DMS153 treated with DMSO at 0.1 percent for 48 hours (cell line): ENCODE measurements around the gene KPTN.

ENCODE experiments used
- DNase-seq: peaks from one replicate; lab custom pipeline; 2025; ENCODE audit not compliant: unreplicated experiment; lab: John Stamatoyannopoulos, UW

KPTN gene

DNA sequence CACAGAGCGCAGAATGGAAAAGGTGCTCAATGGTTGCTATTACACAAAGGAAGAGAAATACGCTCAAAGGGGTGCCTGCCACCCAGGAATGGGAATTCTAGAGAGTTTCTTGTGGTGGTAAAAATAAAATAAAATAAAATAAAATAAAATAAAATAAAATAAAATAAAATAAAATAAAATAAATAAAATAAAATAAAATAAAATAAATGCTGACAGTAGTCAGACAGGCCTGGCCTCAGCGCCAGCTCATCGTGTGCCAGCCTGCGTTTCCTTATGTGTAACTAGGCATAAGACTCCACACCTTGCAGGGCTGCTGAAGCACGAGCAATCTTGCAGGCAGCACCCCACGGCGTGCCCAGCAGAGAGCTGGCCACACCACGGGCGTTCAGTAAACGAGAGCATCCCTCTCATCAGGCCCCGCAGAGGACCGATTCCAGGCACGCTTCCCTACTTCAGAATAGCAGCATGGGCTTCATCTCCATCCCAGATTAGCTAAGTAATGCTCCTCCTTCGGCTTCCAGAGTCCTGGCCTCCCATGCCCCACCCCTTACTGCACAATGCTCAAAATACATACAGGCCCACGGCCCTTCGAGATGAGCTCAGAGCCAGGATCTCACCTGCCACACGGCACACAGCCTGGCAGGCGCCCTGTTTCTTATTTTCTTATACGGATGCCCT is 25.3 kb upstream of the KPTN start:
- DNase-seq: no peak

- no peak for DNase-seq
These were observed 24.7 kb upstream of the KPTN start for GRCh38 chr19:47508721-47509120.

DNA sequence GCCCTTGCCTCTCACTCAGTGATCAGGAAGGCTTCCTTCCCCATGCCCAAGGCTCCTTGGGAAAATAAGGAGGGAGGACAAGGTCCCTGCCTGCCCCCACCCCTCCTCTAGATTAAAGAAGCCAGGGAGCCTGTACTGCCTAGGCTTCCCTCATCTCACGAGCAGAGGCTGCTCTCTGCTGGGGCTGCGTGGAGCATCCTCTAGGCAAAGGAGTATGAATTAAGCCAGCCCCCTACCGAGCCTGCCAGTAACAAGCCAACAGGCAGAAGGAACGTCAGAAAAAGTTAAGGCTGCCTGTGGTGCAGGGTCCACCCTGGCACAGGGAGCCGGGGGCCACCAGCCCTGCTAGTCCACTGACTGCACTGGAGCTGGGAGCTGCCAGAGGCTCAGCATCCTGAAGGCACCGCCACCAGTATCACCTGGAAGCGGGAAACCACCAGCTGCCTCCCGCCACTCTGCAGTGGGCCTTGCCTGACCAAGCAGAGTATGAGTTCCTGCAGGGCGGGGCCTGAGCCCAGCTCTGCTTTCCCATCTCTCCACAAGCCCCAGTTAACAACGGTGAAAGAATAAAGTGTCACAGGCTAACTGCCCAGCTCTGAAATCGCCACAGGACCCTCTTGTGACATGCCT is 24.0 kb upstream of the KPTN start:
- no peak for DNase-seq

GRCh38 chr19:47507012-47507411 is 23.0 kb upstream of the KPTN start:
- no peak for DNase-seq

DNA sequence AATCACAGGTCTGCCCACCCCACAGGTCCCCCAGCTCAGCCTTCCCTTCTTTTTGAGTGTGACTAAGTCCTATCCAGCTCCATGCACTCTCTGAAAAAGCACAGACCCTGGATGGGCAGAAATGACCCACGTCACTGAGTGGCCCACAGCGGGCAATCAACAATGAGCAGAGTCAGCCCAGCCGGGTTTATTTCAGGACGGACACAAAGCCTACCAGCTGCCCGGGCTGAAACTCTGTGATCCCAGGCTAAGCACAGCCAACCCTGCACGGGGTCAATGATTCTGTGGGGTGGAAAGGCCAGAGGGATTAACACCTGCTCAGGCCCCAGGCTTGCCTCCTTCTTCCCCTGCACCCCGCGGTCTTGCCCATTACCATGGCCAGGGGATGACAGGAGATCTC is 22.4 kb upstream of the KPTN start:
- DNase-seq: no peak

- no peak for DNase-seq
These were observed 21.5 kb upstream of the KPTN start for GRCh38 chr19:47505506-47505905.

GRCh38 chr19:47503826-47504150 is 19.8 kb upstream of the KPTN start:
- no peak for DNase-seq

- DNase-seq: no peak
These were observed 19.3 kb upstream of the KPTN start for GRCh38 chr19:47503130-47503825.

DNA sequence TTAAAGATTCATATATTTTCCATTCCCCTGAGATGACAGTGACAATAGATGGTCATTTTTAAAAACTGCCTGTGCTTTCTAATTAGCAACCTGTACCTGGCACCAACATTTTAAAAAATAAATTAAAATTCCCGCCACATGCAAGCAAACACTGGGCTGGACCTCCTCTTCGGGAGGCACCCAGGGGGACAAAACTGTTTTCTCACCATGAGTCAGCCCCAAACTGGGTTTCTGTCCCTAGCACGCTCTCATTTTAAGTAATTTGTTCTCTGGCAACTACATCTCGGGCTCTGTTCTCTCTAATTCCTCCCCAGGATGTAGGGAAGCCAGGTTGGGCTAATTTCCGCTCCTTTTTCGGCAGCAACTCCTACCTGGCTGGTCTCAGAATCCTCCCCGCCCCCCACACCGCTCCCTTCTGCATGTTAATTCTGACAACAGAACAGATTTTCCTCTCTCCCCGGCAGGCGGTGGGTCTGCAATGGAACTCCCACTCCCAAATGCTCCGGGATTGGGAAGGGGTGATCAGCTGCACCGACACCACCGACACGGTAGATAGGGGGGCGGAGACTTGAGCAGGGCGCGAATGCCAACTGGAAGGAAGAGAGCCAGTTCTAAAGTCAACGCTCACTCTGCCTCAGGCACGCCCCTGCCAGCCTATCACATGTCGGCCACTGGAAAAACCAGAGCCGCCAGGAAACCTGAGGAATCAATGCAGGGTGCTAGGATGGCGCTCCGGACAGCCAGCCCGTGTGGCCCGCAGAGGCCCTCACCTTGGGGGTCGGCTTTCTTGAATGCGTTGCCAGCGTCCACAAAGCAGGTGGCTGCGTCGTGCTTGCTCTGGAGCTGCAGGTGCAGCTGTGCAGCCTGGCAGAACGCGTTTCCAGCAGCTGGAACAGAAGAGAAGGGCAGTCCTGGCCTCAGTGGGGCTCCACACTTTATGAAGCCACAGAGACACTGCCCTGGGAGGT is 16.1 kb upstream of the KPTN start:
- DNase-seq: no peak

DNA sequence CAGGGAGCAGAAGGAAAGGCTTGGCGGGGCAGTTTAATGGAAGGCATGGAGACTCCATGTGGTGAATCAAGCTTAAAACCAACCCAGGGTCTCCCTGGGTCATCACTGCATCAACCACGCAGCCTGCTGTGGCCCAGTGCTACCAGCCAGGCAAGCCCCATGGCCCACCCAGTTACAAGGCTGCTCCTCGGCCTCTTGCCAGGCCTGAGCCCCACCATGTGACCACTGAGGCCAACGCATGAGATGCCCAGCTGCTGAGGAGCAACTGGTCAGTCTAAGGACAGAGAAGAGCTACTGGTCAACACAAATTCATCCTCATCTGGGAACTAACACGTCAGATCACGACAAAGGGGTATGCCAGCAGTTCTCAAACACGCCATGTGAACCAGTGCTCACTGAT is 15.4 kb upstream of the KPTN start:
- no peak for DNase-seq

DNA sequence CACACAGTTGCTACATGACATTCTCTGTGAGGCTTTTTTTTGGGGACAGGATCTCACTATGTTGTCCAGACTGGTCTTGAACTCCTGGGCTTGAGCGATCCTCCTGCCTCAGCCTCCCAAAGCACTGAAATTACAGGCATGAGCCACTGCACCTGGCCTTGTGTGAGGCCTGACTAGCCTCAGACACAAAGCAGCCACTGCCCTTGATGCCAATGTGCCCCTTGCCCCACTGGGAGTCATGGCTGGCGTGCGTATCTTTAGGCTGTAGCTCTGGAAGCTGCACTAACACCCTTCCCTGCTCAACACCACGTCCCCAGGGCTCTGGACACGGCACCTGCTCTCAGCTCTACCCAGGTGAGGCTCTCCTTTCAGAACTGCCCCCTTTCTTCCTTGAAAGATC is 14.5 kb upstream of the KPTN start:
- DNase-seq: no peak

- DNase-seq: no peak
These were observed 14.0 kb upstream of the KPTN start for GRCh38 chr19:47497821-47498520.

DNA sequence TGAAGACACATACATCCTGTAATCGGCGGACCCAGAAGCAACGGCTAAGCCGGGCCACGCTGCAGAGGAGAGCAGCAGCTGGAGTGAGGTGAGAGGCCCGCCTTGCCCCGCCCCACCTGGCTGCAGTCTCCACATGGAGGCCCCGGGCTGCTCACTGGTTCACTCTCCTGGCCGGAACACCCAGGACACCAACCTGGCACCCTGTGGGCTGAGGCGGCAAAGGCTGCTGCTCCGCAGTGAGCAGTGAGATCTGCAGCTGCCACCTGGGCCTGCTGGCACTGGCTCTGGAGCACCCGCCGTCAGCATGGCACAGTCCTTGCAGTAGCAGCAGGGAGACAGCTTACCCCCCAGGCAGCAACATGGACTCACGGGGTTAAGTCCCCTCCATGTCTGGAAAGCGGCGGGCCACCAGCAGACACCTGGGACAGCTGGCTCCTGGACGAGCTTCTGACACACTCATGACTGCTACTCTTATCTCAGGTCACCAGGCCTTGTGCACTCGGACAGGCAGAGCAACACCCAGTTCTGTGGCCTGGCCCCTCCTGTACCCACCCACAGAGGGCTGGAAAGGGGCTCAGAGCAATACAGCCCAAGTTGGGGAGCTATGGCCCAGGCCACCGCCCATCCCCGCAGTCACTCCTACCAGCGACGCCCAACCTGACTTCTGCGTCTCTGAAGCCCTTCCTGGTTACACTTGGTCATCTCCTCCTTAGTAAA is 13.2 kb upstream of the KPTN start:
- DNase-seq: no peak

- DNase-seq: no peak
These were observed 11.7 kb upstream of the KPTN start for GRCh38 chr19:47495478-47496372.

- no peak for DNase-seq
These were observed 10.7 kb upstream of the KPTN start for GRCh38 chr19:47494729-47495128.

DNA sequence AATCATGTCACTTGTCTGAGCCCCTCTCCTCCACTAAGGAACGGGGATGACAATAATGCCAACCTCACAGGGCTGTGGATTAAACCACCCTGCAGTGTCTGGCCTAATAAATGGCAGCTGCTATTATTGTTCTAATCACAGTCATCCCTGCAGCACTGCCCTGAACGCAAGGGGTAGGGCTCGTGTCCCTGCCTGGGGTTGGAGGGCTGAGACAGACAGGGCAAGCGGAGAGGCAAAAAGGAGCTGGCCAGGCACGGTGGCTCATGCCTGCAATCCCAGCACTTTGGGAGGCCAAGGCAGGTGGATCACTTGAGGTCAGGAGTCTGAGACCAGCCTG is 10.2 kb upstream of the KPTN start:
- no peak for DNase-seq

GRCh38 chr19:47493378-47494210 is 9.6 kb upstream of the KPTN start:
- DNase-seq: no peak

DNA sequence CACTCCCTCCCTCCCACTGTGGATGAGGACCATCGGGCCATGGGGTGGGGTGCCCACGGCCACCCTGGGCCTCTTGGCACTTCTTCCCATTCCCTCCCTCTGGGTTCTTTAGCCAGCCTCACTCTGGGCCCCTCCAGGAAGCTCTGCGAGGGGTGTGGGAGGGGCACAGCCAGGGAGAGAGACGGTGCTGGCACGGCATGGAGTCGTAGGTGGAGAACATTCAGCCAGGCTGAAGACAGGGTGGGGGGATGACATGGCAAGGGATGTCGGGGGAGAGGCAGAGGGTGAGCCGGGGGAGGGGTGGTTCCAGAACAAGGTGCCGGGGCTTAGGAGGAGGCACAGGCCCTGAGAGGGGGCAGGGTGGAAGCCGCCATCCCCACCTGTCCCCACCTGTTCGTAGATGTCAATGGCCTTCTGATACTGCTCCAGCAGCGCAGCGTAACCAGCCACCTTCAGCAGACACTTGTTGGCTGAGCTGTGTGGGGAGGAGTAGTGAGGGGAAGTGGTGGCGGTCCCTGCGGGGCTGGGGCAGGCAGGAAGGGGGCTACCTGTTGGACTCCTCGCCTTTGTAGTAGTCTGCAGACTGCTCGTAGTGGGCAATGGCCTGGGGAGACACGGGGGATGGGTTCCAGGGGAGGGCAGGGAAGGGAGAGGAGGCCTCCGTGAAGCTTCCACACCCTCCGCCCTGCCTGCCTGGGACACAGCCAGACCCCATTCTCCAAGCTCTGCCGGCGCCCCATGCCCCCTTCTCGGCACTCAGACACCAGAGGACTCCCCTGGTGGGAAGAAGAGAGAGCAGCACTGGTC is 8.8 kb upstream of the KPTN start:
- DNase-seq: no peak
